ENCODE measurements around the gene PTPRG. TPM values are rescaled to one million over a fixed set of nuclear protein-coding genes. Genes with fewer than 3 reads are reported as not detected.
A peak's percentile ranks its signal among the peaks of the same experiment; 100 is the strongest.

The PTPRG gene
- total and polyA plus RNA-seq, 12 donors, result 6.3 to 119 (median 72.2) TPM

- no peak overlapping the region for H3K4me3 ChIP-seq
- TF ChIP-seq CTCF (IDR thresholded peaks at IDR 0.05) (no peak), POLR2A (IDR thresholded peaks at IDR 0.05) (no peak)
- H3K9me3 ChIP-seq (replicated peaks in 1 of 3), result no peaks in the 10 kb centered on the region
- no peaks in the 10 kb centered on the region for H3K36me3 ChIP-seq (replicated peaks in 1 of 2)
- peak in 4 of 7 donors; percentile 16 to 33 (median 30) for DNase-seq
- intact Hi-C loops (cut with DNase I), result no loop called here
- H3K27me3 ChIP-seq, result no peaks in the 10 kb centered on the region
- 49 to 69% (median 61%) methylated on average over 4 of the region's 4 CpGs for WGBS, 4 donors
- peaks cover 21 to 25% of the 10 kb centered on the region in 2 donors for H3K4me1 ChIP-seq (replicated peaks in 1 of 2)
- peak overlapping the region in 3 of 5 donors; percentile 3 to 51 (median 21) for H3K27ac ChIP-seq
Observed at GRCh38 chr3:61730056-61730455, 168.7 kb downstream of the PTPRG start.

GRCh38 chr3:61730577-61731231 is 169.3 kb downstream of the PTPRG start:
- no peak for TF ChIP-seq POLR2A (IDR thresholded peaks at IDR 0.05)
- TF ChIP-seq CTCF (IDR thresholded peaks at IDR 0.05), result no peak
- Histone ChIP-seq H3K9me3 (replicated peaks in 1 of 3) (no peaks in the 10 kb centered on the region), H3K36me3 (replicated peaks in 1 of 2) (no peaks in the 10 kb centered on the region), H3K4me3 (no peak overlapping the region), H3K27me3 (no peaks in the 10 kb centered on the region), H3K27ac (peak overlapping the region in 2 of 5 donors; percentile 3 to 51), H3K4me1 (replicated peaks in 1 of 2) (peaks cover 15 to 19% of the 10 kb centered on the region in 2 donors)
- intact Hi-C loops (cut with DNase I), result no loop called here
- DNase-seq, result no peak
- WGBS, 4 donors, result 32 to 54% (median 49%) methylated on average over 2 of the region's 2 CpGs

GRCh38 chr3:61733000-61733399 is 171.6 kb downstream of the PTPRG start:
- Histone ChIP-seq H3K27ac (no peak overlapping the region), H3K4me3 (no peak overlapping the region), H3K27me3 (no peaks in the 10 kb centered on the region), H3K4me1 (replicated peaks in 1 of 2) (peaks cover 10 to 19% of the 10 kb centered on the region in 2 donors), H3K9me3 (replicated peaks in 1 of 3) (no peaks in the 10 kb centered on the region), H3K36me3 (replicated peaks in 1 of 2) (no peaks in the 10 kb centered on the region)
- TF ChIP-seq POLR2A (IDR thresholded peaks at IDR 0.05) (no peak), CTCF (IDR thresholded peaks at IDR 0.05) (no peak)
- no peak for DNase-seq
- intact Hi-C loops (cut with DNase I), result no loop called here
- 31 to 56% (median 36%) methylated on average over 1 of the region's 1 CpG for WGBS, 4 donors

GRCh38 chr3:61733876-61734275 is 172.5 kb downstream of the PTPRG start:
- H3K9me3 ChIP-seq (replicated peaks in 1 of 3), result no peaks in the 10 kb centered on the region
- DNase-seq, result no peak
- intact Hi-C loops (cut with DNase I), result no loop called here
- no peaks in the 10 kb centered on the region for H3K36me3 ChIP-seq (replicated peaks in 1 of 2)
- no peak overlapping the region for H3K4me3 ChIP-seq
- no peak overlapping the region for H3K27ac ChIP-seq
- WGBS, 4 donors, result 76 to 88% (median 83%) methylated on average over 6 of the region's 6 CpGs
- TF ChIP-seq POLR2A (IDR thresholded peaks at IDR 0.05) (no peak), CTCF (IDR thresholded peaks at IDR 0.05) (no peak)
- peaks cover 10 to 19% of the 10 kb centered on the region in 2 donors for H3K4me1 ChIP-seq (replicated peaks in 1 of 2)
- H3K27me3 ChIP-seq, result no peaks in the 10 kb centered on the region

Data from adrenal gland (tissue), 12 donors.